Measurements from ENCODE around the gene GAN.

- TF ChIP-seq CTCF (IDR thresholded peaks at IDR 0.05; ENCODE audit: insufficient read depth, low read depth, low read length) (no peak), EZH2 (IDR thresholded peaks at IDR 0.05; ENCODE audit: insufficient read depth, low read length) (no peak)
Measured at GRCh38 chr16:81419806-81420205, 105.0 kb downstream of the GAN start.

Measured in astrocyte (in vitro differentiated cells and primary cell).